GM12878 (cell line): ENCODE data around the gene PGM5. TPM values are rescaled to one million over a fixed set of nuclear protein-coding genes. Genes with fewer than 3 reads are reported as not detected.

ENCODE experiments used
- ATAC-seq: fragments of 200-7000 bp; cut with Tn5 transposase; 3 replicates; pipeline ENCODE4 v1.9.1; 2020; ENCODE audit warnings: mild to moderate bottlenecking, moderate library complexity
- BruUV-seq: library from RNA; stranded (reverse); fragments of 400-500 nt; replicated peaks from 2 replicates; lab custom pipeline; 2021; lab: Mats Ljungman, UMichigan
- CTCF ChIA-PET: fragments of 300-600 bp; sonication (Branson Sonifier 250); formaldehyde crosslinking; extraction: SDS; loops from one replicate; lab custom pipeline; 2021; ENCODE audit warnings: inconsistent platforms; lab: Yijun Ruan, JAX
- POLR2A ChIA-PET: fragments of 350-600 bp; formaldehyde crosslinking; extraction: SDS; loops from one replicate; lab custom pipeline; 2021; ENCODE audit warnings: inconsistent platforms; lab: Charles Lee
- RAD21 ChIA-PET: fragments of 300-600 bp; sonication (Branson Sonifier 250); formaldehyde crosslinking; loops from one replicate; lab custom pipeline; 2023; ENCODE audit warnings: antibody characterized with exemption; ENCODE audit not compliant: unreplicated experiment; lab: Charles Lee
- SMC1A ChIA-PET: fragments of 300-600 bp; sonication (Branson Sonifier 250); formaldehyde crosslinking; loops from one replicate; lab custom pipeline; 2023; ENCODE audit not compliant: unreplicated experiment, uncharacterized antibody; lab: Charles Lee
- DNase-seq: peaks from one replicate; pipeline ENCODE4 v3.0.0-alpha.2; 2011; ENCODE audit warnings: low read depth, low spot score
- FAIRE-seq: peaks from 3 replicates; lab custom pipeline; 2011; peaks lifted over from hg19 to GRCh38; lab: Jason Lieb, UNC
- H2AFZ ChIP-seq: 2 replicates; pipeline ENCODE4 v1.6.0; 2011; ENCODE audit warnings: low read depth, low read length, control low read depth; ENCODE audit not compliant: control insufficient read depth
- H3K27ac ChIP-seq: 2 replicates; pipeline ENCODE4 v1.5.1; 2011; ENCODE audit warnings: control low read depth; ENCODE audit not compliant: control insufficient read depth, insufficient read depth
- H3K27me3 ChIP-seq, 2 experiments: replicated peaks in 1 of 2; 2 replicates each; pipeline versions ENCODE4 v1.6.0 to v1.6.1; 2011; ENCODE audit warnings: low read length in 1 of 2; ENCODE audit not compliant: control insufficient read depth in 2 of 2, insufficient read depth in 2 of 2
- H3K36me3 ChIP-seq, 2 experiments: 2 replicates each; pipeline ENCODE4 v1.5.1; 2011; ENCODE audit warnings: low read length in 1 of 2; ENCODE audit not compliant: control insufficient read depth in 2 of 2, insufficient read depth in 2 of 2
- H3K4me1 ChIP-seq: 2 replicates; pipeline ENCODE4 v1.6.1; 2011; ENCODE audit warnings: mild to moderate bottlenecking, low read length, moderate library complexity, mixed read lengths; ENCODE audit not compliant: control insufficient read depth, insufficient read depth
- H3K4me2 ChIP-seq: 2 replicates; pipeline ENCODE4 v1.6.0; 2011; ENCODE audit warnings: control low read depth; ENCODE audit not compliant: control insufficient read depth, insufficient read depth
- H3K4me3 ChIP-seq: fragments of 200-600 bp; sonication (generic); 2 replicates; pipeline ENCODE4 v1.5.1; 2016
- H3K79me2 ChIP-seq: 2 replicates; pipeline ENCODE4 v1.6.0; 2011; ENCODE audit warnings: low read length; ENCODE audit not compliant: control insufficient read depth, insufficient read depth
- H3K9ac ChIP-seq: 2 replicates; pipeline ENCODE4 v1.8.0; 2011; ENCODE audit warnings: low read length, control low read depth, mixed read lengths; ENCODE audit not compliant: control insufficient read depth, insufficient read depth
- H3K9me3 ChIP-seq: replicated peaks from 3 replicates; pipeline ENCODE4 v1.5.1; 2011; ENCODE audit warnings: mild to moderate bottlenecking, low read length; ENCODE audit not compliant: control insufficient read depth, insufficient read depth
- H4K20me1 ChIP-seq: 2 replicates; pipeline ENCODE4 v1.6.0; 2011; ENCODE audit not compliant: control insufficient read depth, insufficient read depth
- DPF2 ChIP-seq: fragments of 450-650 bp; IDR thresholded peaks from 2 replicates; pipeline ENCODE4 v1.6.1; 2017; ENCODE audit warnings: mild to moderate bottlenecking
- ELK1 ChIP-seq: IDR thresholded peaks from 2 replicates; pipeline ENCODE4 v1.6.1; 2012; ENCODE audit warnings: low read depth, low read length, improper control_type of control experiment
- ETV6 ChIP-seq, 2 experiments: fragments of 450-650 bp in 1 of 2; IDR thresholded peaks in 1 of 2; conservative IDR thresholded peaks in 1 of 2; 2 replicates each; pipeline ENCODE4 v1.6.1; 2014; ENCODE audit warnings: antibody characterized with exemption in 1 of 2, borderline replicate concordance in 1 of 2, low read depth in 1 of 2, mild to moderate bottlenecking in 1 of 2, moderate library complexity in 1 of 2
- HDAC6 ChIP-seq: fragments of 200-600 bp; sonication (generic); IDR thresholded peaks from one replicate; pipeline ENCODE4 v1.8.0; 2017; ENCODE audit warnings: antibody characterized with exemption; ENCODE audit not compliant: unreplicated experiment
- MYB ChIP-seq: fragments of 150-350 bp; IDR thresholded peaks from 2 replicates; pipeline ENCODE4 v1.6.1; 2014; ENCODE audit warnings: mild to moderate bottlenecking, low read depth, low read length, borderline replicate concordance
- NFYA ChIP-seq: IDR thresholded peaks from 2 replicates; pipeline ENCODE4 v1.6.1; 2011; ENCODE audit warnings: low read depth, mild to moderate bottlenecking, low read length, improper control_type of control experiment, borderline replicate concordance
- NRF1 ChIP-seq: conservative IDR thresholded peaks from 2 replicates; pipeline ENCODE4 v1.6.1; 2011; ENCODE audit warnings: mild to moderate bottlenecking, low read depth, low read length, improper control_type of control experiment
- SIX5 ChIP-seq: IDR thresholded peaks from 2 replicates; pipeline ENCODE4 v1.6.1; 2011; ENCODE audit warnings: mild to moderate bottlenecking, low read depth, low read length, moderate library complexity; ENCODE audit not compliant: severe bottlenecking
- SKIL ChIP-seq: fragments of 450-650 bp; IDR thresholded peaks from 2 replicates; pipeline ENCODE4 v1.6.1; 2017; ENCODE audit warnings: mild to moderate bottlenecking, low read depth, inconsistent platforms; ENCODE audit not compliant: poor library complexity, severe bottlenecking
- USF1 ChIP-seq: IDR thresholded peaks from 2 replicates; pipeline ENCODE4 v1.6.1; 2011; ENCODE audit warnings: borderline replicate concordance, low read depth, mild to moderate bottlenecking, moderate library complexity, mixed read lengths, low read length; ENCODE audit not compliant: insufficient read depth; ENCODE audit errors: extremely low read length
- WGBS: methylation state at CpG from one replicate; pipeline ENCODE4 v1.1.6; 2016; ENCODE audit warnings: low lambda C conversion rate; ENCODE audit not compliant: insufficient replicate concordance, insufficient coverage; ENCODE audit errors: missing lambda C conversion rate; 5-methylcytosine and 5-hydroxymethylcytosine counted together
- in situ Hi-C: fragments of 300-500 bp; cut with MboI; formaldehyde crosslinking; loops from 9 replicates; pipeline ENCODE4 v1.14.3; 2018; ENCODE audit warnings: mixed read lengths
- intact Hi-C: fragments of 100-400 bp; cut with micrococcal nuclease; formaldehyde crosslinking; loops from one replicate; pipeline ENCODE4 v1.14.2; 2022; ENCODE audit not compliant: unreplicated experiment
- polyA plus RNA-seq, 11 experiments: library from polyadenylated mRNA; depleted of rRNA in 4 of 11; unstranded in 6 of 11; stranded (reverse) in 5 of 11; fragments of >200 nt; fragmentation: Nextera tagmentation in 4 of 11; fragmentation: Illumina TruSeq in 1 of 11; extraction: Ambion mirVana in 4 of 11; extraction: Trizol in 1 of 11; gene quantifications; 1 replicate in 1 of 11; 2 replicates in 10 of 11; pipeline versions ENCODE4 v1.2.1 to v1.2.3, GENCODE V29; 2011 to 2016; ENCODE audit warnings: inconsistent platforms in 2 of 11, missing spikeins in 2 of 11, low read depth in 1 of 11
- total RNA-seq, 4 experiments: library from RNA; depleted of rRNA in 3 of 4; stranded (reverse); fragments of >200 nt in 3 of 4; fragmentation: Illumina TruSeq in 1 of 4; extraction: Trizol in 1 of 4; gene quantifications; 2 replicates each; pipeline versions ENCODE4 v1.2.1 to v1.2.3, GENCODE V29; 2013 to 2021

Gene PGM5
- total and polyA plus RNA-seq, 10 of the 15 experiments (the other 5 are each of a cell fraction or from before 2014, with no cell fraction given), result 0.28 to 0.73 TPM; not detected in 8

- FAIRE-seq (no peak), DNase-seq (no peak), ATAC-seq (no peak)
- POLR2A ChIA-PET, result no interaction called here
- peaks cover 0 to 2% of the 10 kb centered on the region in 2 experiments; a peak in 2 of 4 replicates for H3K27me3 ChIP-seq
- H3K36me3 ChIP-seq, result no peaks in the 10 kb centered on the region
- H3K27ac ChIP-seq, result no peak overlapping the region
- intact Hi-C loops (no loop called here), in situ Hi-C loops (loop anchor here (25.0 kb wide), 1 partner anchor 99 kb away; no protein-coding TSS in a partner anchor)
- 64% methylated on average over 3 of the region's 3 CpGs for WGBS
- SMC1A ChIA-PET, result no interaction called here
- H3K9me3 ChIP-seq, result no peaks in the 10 kb centered on the region
- no peaks in the 10 kb centered on the region for H4K20me1 ChIP-seq
- no peak overlapping the region for H3K4me3 ChIP-seq
- TF ChIP-seq ETV6 (conservative IDR thresholded peaks at IDR 0.05 in 1 of 2, IDR thresholded peaks at IDR 0.05 in 1 of 2; ENCODE audit: borderline replicate concordance in 1 of 2, low read depth in 1 of 2) (no peak), ELK1 (no peak), NRF1 (no peak), SIX5 (no peak), USF1 (no peak), NFYA (no peak), SKIL (no peak), DPF2 (no peak), HDAC6 (no peak), MYB (no peak)
- no peaks in the 10 kb centered on the region for H3K79me2 ChIP-seq
- no peak overlapping the region for H3K9ac ChIP-seq
- H2AFZ ChIP-seq, result no peak overlapping the region
- no TSS peak for BruUV-seq
- H3K4me2 ChIP-seq, result no peak overlapping the region
- H3K4me1 ChIP-seq, result no peaks in the 10 kb centered on the region
- CTCF ChIA-PET, result interaction anchor here (1.4 kb wide), 1 partner anchor 21 kb away, joined by 4 read pairs; no protein-coding TSS in a partner anchor
- RAD21 ChIA-PET, result no interaction called here
Measured at GRCh38 chr9:68538200-68538599, 181.8 kb downstream of the PGM5 start.
